Measurements from ENCODE around the gene RSRC1. TPM values are rescaled to one million over a fixed set of nuclear protein-coding genes. Genes with fewer than 3 reads are reported as not detected.

Gene RSRC1
- total and polyA plus RNA-seq, 2 donors (not counting 1 experiment from before 2014, with no cell fraction given): 12.6 to 43.1 TPM

DNA sequence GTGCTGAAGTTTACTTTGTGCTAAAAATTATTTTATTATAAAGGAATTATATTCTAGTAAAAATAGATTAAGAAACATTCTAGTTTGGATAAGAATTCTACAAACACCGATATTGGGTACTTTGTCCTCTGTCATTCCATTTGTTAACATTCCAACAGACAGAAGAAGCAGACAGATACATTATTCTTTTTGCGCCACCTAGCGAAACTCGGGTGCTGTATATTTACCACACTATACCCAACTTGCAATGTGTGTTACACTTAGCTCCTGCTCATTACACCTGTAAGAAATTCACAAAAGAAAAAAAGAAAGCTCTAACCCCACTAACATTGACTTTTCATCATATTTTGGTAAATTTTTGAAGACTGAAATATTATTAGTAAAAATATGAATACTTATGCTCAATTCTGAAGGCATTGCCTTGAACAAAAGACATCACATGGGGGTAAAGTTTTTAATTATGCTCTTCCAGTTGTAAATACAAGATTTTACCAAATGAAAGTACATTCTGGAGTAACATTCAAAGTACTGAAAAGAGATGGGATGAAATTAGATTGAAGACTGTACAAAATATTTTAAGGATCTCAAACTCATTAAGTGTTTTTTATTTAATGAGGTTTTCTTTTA is 324.6 kb downstream of the RSRC1 start:
- no peaks in the 10 kb centered on the region for H3K4me1 ChIP-seq (ENCODE audit: control insufficient read depth, extremely low read depth, insufficient read depth, low read length)
- no peak overlapping the region for H3K4me2 ChIP-seq (ENCODE audit: extremely low read depth, insufficient read depth, low read length)
- TF ChIP-seq, protein P1, sequence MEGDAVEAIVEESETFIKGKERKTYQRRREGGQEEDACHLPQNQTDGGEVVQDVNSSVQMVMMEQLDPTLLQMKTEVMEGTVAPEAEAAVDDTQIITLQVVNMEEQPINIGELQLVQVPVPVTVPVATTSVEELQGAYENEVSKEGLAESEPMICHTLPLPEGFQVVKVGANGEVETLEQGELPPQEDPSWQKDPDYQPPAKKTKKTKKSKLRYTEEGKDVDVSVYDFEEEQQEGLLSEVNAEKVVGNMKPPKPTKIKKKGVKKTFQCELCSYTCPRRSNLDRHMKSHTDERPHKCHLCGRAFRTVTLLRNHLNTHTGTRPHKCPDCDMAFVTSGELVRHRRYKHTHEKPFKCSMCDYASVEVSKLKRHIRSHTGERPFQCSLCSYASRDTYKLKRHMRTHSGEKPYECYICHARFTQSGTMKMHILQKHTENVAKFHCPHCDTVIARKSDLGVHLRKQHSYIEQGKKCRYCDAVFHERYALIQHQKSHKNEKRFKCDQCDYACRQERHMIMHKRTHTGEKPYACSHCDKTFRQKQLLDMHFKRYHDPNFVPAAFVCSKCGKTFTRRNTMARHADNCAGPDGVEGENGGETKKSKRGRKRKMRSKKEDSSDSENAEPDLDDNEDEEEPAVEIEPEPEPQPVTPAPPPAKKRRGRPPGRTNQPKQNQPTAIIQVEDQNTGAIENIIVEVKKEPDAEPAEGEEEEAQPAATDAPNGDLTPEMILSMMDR (conservative IDR thresholded peaks at IDR 0.05 in 1 of 2, IDR thresholded peaks at IDR 0.05 in 1 of 2; ENCODE audit: low read depth in 1 of 2, low read length in 2 of 2): peak; percentile 74 to 80
- TF ChIP-seq EZH2 (IDR thresholded peaks at IDR 0.05; ENCODE audit: low read length, missing control alignments): no peak
- no peaks in the 10 kb centered on the region for H3K36me3 ChIP-seq (ENCODE audit: control insufficient read depth, insufficient read depth, low read length)
- H3K9me3 ChIP-seq (ENCODE audit: control insufficient read depth, insufficient read depth, low read depth, low read length): no peaks in the 10 kb centered on the region
- H2AFZ ChIP-seq (ENCODE audit: low read length): no peak overlapping the region
- peak; percentile 53 to 73 for DNase-seq (ENCODE audit: low read depth in 2 of 2)
- H3K4me3 ChIP-seq (replicated peaks in 1 of 4; ENCODE audit: control extremely low read depth in 1 of 4, insufficient read depth in 1 of 4, low read depth in 3 of 4, low read length in 4 of 4): no peak overlapping the region
- no peak overlapping the region for H3K27ac ChIP-seq (ENCODE audit: insufficient read depth, low read length)
- H3K79me2 ChIP-seq (ENCODE audit: control insufficient read depth, insufficient read depth, low read length): no peaks in the 10 kb centered on the region
- no peak overlapping the region for H3K9ac ChIP-seq (ENCODE audit: insufficient read depth, low read length)
- H4K20me1 ChIP-seq (ENCODE audit: control insufficient read depth, extremely low read depth, insufficient read depth, low read length): no peaks in the 10 kb centered on the region
- no peaks in the 10 kb centered on the region for H3K27me3 ChIP-seq (ENCODE audit: control insufficient read depth, insufficient read depth, low read length)

DNA sequence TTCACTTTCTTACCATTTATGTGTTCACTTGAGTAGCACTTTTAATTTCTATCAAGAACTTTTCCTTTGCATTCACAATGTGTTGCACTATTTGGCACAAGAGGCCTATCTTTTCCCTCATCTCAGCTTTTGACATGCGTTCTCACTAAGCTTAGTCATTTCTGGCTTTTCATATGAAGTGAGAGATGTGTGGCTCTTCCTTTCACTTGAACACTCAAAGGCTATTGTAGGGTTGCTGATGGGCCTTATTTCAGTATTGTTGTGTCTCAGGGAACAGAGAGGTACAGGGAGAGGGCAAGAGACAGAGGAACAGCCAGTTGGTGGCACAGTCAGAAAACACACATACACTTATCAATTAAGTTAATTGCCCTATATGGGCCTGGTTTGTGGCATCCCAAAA is 333.7 kb downstream of the RSRC1 start:
- DNase-seq (ENCODE audit: low read depth in 2 of 2): no peak
- Histone ChIP-seq H3K4me1 (ENCODE audit: control insufficient read depth, extremely low read depth, insufficient read depth, low read length) (no peaks in the 10 kb centered on the region), H3K9ac (ENCODE audit: insufficient read depth, low read length) (no peak overlapping the region), H3K4me2 (ENCODE audit: extremely low read depth, insufficient read depth, low read length) (no peak overlapping the region), H2AFZ (ENCODE audit: low read length) (no peak overlapping the region), H4K20me1 (ENCODE audit: control insufficient read depth, extremely low read depth, insufficient read depth, low read length) (no peaks in the 10 kb centered on the region), H3K36me3 (ENCODE audit: control insufficient read depth, insufficient read depth, low read length) (no peaks in the 10 kb centered on the region), H3K27ac (ENCODE audit: insufficient read depth, low read length) (no peak overlapping the region), H3K9me3 (ENCODE audit: control insufficient read depth, insufficient read depth, low read depth, low read length) (no peaks in the 10 kb centered on the region), H3K27me3 (ENCODE audit: control insufficient read depth, insufficient read depth, low read length) (no peaks in the 10 kb centered on the region), H3K4me3 (replicated peaks in 1 of 4; ENCODE audit: control extremely low read depth in 1 of 4, insufficient read depth in 1 of 4, low read depth in 3 of 4, low read length in 4 of 4) (no peak overlapping the region), H3K79me2 (ENCODE audit: control insufficient read depth, insufficient read depth, low read length) (no peaks in the 10 kb centered on the region)
- no peak for TF ChIP-seq EZH2 (IDR thresholded peaks at IDR 0.05; ENCODE audit: low read length, missing control alignments)
- TF ChIP-seq, protein P1 (conservative IDR thresholded peaks at IDR 0.05 in 1 of 2, IDR thresholded peaks at IDR 0.05 in 1 of 2; ENCODE audit: low read depth in 1 of 2, low read length in 2 of 2): no peak

DNA sequence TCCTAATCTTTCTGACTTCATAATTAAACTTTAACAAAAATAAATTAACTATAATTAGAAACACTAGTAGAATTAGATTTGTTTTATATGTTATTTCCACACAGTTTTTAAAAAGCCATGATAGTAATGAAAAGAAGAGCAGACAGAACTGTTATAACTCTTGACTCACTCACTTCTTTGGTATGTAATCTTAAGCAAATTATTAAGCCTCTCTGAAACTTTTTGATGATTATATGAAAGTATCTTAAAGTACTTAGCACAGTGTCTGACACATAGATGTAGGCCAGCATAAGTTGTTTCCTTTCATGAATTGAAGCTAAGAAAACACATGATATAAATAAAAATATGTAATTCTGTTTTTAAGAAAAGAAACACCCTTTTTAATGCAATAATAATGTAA is 337.5 kb downstream of the RSRC1 start:
- H3K4me3 ChIP-seq (replicated peaks in 1 of 4; ENCODE audit: control extremely low read depth in 1 of 4, insufficient read depth in 1 of 4, low read depth in 3 of 4, low read length in 4 of 4): no peak overlapping the region
- TF ChIP-seq, protein P1 (conservative IDR thresholded peaks at IDR 0.05 in 1 of 2, IDR thresholded peaks at IDR 0.05 in 1 of 2; ENCODE audit: low read depth in 1 of 2, low read length in 2 of 2): no peak
- no peak for TF ChIP-seq EZH2 (IDR thresholded peaks at IDR 0.05; ENCODE audit: low read length, missing control alignments)
- H3K36me3 ChIP-seq (ENCODE audit: control insufficient read depth, insufficient read depth, low read length): no peaks in the 10 kb centered on the region
- H3K9ac ChIP-seq (ENCODE audit: insufficient read depth, low read length): no peak overlapping the region
- H3K9me3 ChIP-seq (ENCODE audit: control insufficient read depth, insufficient read depth, low read depth, low read length): no peaks in the 10 kb centered on the region
- H3K27me3 ChIP-seq (ENCODE audit: control insufficient read depth, insufficient read depth, low read length): no peaks in the 10 kb centered on the region
- H3K79me2 ChIP-seq (ENCODE audit: control insufficient read depth, insufficient read depth, low read length): no peaks in the 10 kb centered on the region
- H3K4me1 ChIP-seq (ENCODE audit: control insufficient read depth, extremely low read depth, insufficient read depth, low read length): no peaks in the 10 kb centered on the region
- no peak overlapping the region for H3K27ac ChIP-seq (ENCODE audit: insufficient read depth, low read length)
- H4K20me1 ChIP-seq (ENCODE audit: control insufficient read depth, extremely low read depth, insufficient read depth, low read length): no peaks in the 10 kb centered on the region
- no peak overlapping the region for H3K4me2 ChIP-seq (ENCODE audit: extremely low read depth, insufficient read depth, low read length)
- H2AFZ ChIP-seq (ENCODE audit: low read length): no peak overlapping the region
- no peak for DNase-seq (ENCODE audit: low read depth in 2 of 2)
